Measurements from ENCODE around the gene UCHL5. TPM values are rescaled to one million over a fixed set of nuclear protein-coding genes. Genes with fewer than 3 reads are reported as not detected.

Gene UCHL5
- total and polyA plus RNA-seq, 8 donors, result 9.8 to 26.8 (median 17.4) TPM

DNA sequence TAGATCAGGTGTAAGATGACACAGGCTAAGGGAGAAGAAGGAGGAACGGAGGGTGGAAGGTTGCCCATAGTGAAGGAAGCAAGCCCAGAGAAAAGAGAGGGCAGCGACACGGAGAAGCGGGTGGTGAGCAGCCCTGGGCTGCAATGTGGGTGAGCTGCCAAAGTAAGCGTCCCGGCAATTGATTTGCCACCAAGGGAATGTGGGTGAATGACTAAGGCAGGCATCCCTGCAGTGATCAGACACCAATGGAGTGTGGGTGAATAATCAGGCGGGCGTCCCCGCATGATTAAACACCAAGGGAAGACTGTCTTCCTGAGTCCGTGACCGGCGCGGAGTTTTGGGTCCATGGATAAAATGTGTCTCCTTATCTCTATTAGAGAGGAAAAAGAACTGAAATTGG is 79.6 kb downstream of the UCHL5 start:
- peaks cover 0 to 9% (median 0%) of the 10 kb centered on the region in 3 donors for H3K4me1 ChIP-seq
- no peak overlapping the region for H3K27ac ChIP-seq
- H3K9me3 ChIP-seq, result no peaks in the 10 kb centered on the region
- DNase-seq (no peak), ATAC-seq (no peak), FAIRE-seq (no peak)
- intact Hi-C loops (cut with DNase I), result no loop called here
- 97% methylated on average over 13 of the region's 13 CpGs for WGBS, 2 donors
- H3K27me3 ChIP-seq, result no peaks in the 10 kb centered on the region
- H3K36me3 ChIP-seq, result no peaks in the 10 kb centered on the region
- TF ChIP-seq, protein P1, sequence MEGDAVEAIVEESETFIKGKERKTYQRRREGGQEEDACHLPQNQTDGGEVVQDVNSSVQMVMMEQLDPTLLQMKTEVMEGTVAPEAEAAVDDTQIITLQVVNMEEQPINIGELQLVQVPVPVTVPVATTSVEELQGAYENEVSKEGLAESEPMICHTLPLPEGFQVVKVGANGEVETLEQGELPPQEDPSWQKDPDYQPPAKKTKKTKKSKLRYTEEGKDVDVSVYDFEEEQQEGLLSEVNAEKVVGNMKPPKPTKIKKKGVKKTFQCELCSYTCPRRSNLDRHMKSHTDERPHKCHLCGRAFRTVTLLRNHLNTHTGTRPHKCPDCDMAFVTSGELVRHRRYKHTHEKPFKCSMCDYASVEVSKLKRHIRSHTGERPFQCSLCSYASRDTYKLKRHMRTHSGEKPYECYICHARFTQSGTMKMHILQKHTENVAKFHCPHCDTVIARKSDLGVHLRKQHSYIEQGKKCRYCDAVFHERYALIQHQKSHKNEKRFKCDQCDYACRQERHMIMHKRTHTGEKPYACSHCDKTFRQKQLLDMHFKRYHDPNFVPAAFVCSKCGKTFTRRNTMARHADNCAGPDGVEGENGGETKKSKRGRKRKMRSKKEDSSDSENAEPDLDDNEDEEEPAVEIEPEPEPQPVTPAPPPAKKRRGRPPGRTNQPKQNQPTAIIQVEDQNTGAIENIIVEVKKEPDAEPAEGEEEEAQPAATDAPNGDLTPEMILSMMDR (IDR thresholded peaks at IDR 0.05), result no peak
- H3K4me3 ChIP-seq, result no peak overlapping the region

DNA sequence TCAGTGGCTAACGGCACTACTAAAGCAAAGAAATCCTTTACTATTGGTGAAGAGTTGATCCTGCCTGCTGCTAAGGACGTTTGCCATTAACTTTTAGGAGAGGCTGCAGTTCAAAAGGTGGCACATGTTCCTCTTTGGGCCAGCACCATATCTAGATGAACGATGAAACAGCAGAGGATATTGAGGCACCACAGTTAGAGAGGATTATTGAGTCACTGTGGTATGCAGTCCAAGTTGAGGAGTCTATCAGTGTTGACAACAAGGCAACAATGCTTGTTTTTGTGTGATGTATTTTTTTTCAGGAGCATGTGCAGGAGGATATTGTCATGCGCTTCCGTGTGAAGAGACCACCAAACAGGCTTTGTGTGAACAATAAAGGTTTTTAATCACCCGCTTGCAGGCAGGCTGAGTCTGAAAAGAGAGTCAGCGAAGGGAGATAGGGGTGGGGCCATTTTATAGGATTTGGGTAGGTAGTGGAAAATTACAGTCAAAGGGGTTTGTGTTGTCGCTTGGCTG is 80.9 kb downstream of the UCHL5 start:
- H3K27ac ChIP-seq, result no peak overlapping the region
- no peaks in the 10 kb centered on the region for H3K27me3 ChIP-seq
- ATAC-seq (no peak), FAIRE-seq (no peak), DNase-seq (no peak)
- H3K4me1 ChIP-seq, result peaks cover 0 to 12% (median 0%) of the 10 kb centered on the region in 3 donors
- H3K4me3 ChIP-seq, result no peak overlapping the region
- TF ChIP-seq, protein P1 (IDR thresholded peaks at IDR 0.05), result no peak
- intact Hi-C loops (cut with DNase I), result no loop called here
- no peaks in the 10 kb centered on the region for H3K9me3 ChIP-seq
- 87 to 89% methylated on average over 8 of the region's 8 CpGs for WGBS, 2 donors
- H3K36me3 ChIP-seq, result no peaks in the 10 kb centered on the region

DNA sequence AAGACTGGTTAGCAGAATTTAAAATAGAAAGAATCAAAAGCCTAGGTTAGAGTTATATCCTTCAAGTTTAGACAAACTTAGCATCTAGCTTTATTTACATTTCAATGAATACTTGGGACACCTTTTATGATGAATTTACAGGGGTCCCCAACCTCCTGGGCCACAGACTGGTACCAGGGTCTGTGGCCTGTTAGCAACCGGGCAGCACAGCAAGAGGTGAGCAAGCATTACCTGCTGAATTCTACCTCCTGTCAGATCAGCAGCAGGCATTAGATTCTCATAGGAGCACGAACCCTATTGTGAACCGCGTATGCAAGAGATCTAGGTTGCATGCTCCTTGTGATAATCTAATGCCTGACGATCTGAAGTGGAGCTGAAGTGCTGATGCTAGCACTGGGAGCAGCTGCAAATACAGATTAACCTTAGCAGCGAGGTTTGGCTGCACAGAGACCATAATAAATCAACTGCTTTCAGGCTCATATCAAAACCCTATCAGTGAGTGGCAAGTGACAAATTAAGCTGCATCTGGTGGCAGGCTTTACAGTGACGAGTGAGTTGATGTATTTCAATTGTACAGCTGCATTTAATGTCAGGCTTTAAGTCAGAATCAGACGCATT is 82.0 kb downstream of the UCHL5 start:
- TF ChIP-seq, protein P1 (IDR thresholded peaks at IDR 0.05), result no peak
- intact Hi-C loops (cut with DNase I), result no loop called here
- FAIRE-seq (no peak), DNase-seq (no peak), ATAC-seq (no peak)
- Histone ChIP-seq H3K27me3 (no peaks in the 10 kb centered on the region), H3K4me3 (no peak overlapping the region), H3K9me3 (no peaks in the 10 kb centered on the region), H3K27ac (no peak overlapping the region), H3K4me1 (peaks cover 0 to 12% (median 0%) of the 10 kb centered on the region in 3 donors), H3K36me3 (no peaks in the 10 kb centered on the region)
- 76 to 78% methylated on average over 8 of the region's 8 CpGs for whole genome bisulfite sequencing, 2 donors

DNA sequence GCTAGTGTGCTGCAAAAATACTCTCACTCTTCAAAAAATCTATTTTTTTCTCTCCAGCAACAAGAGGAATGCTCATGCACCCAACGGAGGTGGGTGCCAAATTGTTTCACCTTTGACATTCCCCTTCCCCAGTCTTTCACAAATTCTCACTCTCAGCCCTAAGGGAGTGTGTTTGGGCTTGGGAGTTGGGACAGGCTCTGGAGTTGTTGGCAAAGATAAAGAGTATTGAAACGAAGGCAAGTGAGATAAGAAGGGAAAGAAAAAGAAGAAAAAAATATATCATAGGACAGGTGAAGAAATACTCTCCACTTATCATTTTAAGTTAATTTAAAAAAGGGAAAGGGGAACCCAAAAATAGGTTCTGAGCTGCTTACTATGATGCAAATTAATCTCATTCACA is 82.6 kb downstream of the UCHL5 start:
- H3K9me3 ChIP-seq, result no peaks in the 10 kb centered on the region
- H3K27me3 ChIP-seq, result no peaks in the 10 kb centered on the region
- 8% methylated on average over 2 of the region's 2 CpGs for WGBS, 2 donors
- ATAC-seq (no peak), DNase-seq (no peak), FAIRE-seq (no peak)
- intact Hi-C loops (cut with DNase I), result no loop called here
- H3K27ac ChIP-seq, result no peak overlapping the region
- no peaks in the 10 kb centered on the region for H3K36me3 ChIP-seq
- TF ChIP-seq, protein P1 (IDR thresholded peaks at IDR 0.05), result no peak
- no peak overlapping the region for H3K4me3 ChIP-seq
- peaks cover 0 to 12% (median 0%) of the 10 kb centered on the region in 3 donors for H3K4me1 ChIP-seq

DNA sequence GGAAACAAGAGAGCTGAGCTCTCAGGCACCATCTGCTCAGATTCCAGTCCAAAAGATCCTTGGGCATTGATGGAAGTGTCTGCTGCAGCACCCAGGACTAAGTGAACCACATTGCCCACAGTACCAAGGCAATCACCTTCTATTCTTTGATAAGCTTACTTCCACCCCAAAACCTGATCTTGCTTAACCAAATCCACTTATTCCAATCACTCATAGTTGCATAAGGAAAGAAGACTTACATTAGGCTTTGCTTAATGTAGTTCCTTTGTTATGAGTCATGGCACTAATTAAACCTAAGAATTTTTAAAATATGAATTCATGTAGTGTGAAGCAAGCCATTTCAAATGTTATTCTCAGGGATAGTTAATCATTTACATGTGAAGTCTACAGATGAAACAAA is 84.5 kb downstream of the UCHL5 start:
- no peaks in the 10 kb centered on the region for H3K27me3 ChIP-seq
- no peak overlapping the region for H3K27ac ChIP-seq
- intact Hi-C loops (cut with DNase I), result no loop called here
- H3K9me3 ChIP-seq, result no peaks in the 10 kb centered on the region
- H3K4me1 ChIP-seq, result peaks cover 0 to 12% (median 0%) of the 10 kb centered on the region in 3 donors
- ATAC-seq (peak; percentile 50 to 76 (median 61)), FAIRE-seq (no peak), DNase-seq (no peak)
- TF ChIP-seq, protein P1 (IDR thresholded peaks at IDR 0.05), result no peak
- no peaks in the 10 kb centered on the region for H3K36me3 ChIP-seq
- no peak overlapping the region for H3K4me3 ChIP-seq
